Omental fat pad (tissue), 4 donors: ENCODE results near the gene ZP3. TPM values are rescaled to one million over a fixed set of nuclear protein-coding genes. Genes with fewer than 3 reads are reported as not detected.
"Not testable (repeated sequence)": the region's sequence is repeated elsewhere in the genome, so short reads cannot be mapped to it uniquely, and the experiment has no call there.

ENCODE experiments used
- ATAC-seq: fragments of 150-250 bp; one replicate; pipeline ENCODE4 v1.9.1; 2016; ENCODE audit warnings: mild to moderate bottlenecking, moderate library complexity; ENCODE audit not compliant: low FRiP score
- DNase-seq: peaks from one replicate; pipeline ENCODE4 v3.0.0-alpha.2; 2019; ENCODE audit warnings: low spot score
- total RNA-seq, 4 donors: library from RNA; depleted of rRNA; stranded (reverse); fragments of >200 nt; gene quantifications; one replicate each; pipeline ENCODE4 v1.1.0, GENCODE V29; 2016
- TF ChIP-seq, protein P1 (sequence below), 3 donors: fragments of 450-650 bp; IDR thresholded peaks; one replicate each; pipeline ENCODE4 v1.5.1; 2016 to 2017; ENCODE audit warnings: antibody characterized with exemption in 3 of 3, mild to moderate bottlenecking in 3 of 3, moderate library complexity in 2 of 3

The ZP3 gene
- total RNA-seq, 4 donors from 2014 or later: 0.48 to 2.6 (median 0.65) TPM; not detected in 1

DNA sequence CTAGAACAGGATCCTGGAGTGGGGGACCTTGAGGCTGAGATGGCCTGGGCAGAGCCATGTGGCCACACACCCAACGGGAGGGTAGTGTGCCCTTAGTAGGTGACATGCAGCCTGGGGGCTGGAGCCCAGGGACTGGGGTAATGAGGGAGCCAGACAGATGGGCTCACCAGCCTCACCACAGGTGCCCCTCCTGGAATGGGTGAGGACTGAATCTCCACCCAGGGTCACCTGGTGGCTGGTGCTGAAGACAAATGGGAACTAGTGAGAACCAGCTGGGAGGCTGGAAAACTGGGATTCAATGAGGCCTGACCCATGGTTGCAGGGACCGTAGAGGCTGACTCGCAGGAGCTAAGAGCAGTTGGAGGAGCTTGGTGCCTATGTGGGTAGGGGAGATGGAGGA lies 6.1 kb downstream of the ZP3 start:
- no peak for DNase-seq
- TF ChIP-seq, protein P1, sequence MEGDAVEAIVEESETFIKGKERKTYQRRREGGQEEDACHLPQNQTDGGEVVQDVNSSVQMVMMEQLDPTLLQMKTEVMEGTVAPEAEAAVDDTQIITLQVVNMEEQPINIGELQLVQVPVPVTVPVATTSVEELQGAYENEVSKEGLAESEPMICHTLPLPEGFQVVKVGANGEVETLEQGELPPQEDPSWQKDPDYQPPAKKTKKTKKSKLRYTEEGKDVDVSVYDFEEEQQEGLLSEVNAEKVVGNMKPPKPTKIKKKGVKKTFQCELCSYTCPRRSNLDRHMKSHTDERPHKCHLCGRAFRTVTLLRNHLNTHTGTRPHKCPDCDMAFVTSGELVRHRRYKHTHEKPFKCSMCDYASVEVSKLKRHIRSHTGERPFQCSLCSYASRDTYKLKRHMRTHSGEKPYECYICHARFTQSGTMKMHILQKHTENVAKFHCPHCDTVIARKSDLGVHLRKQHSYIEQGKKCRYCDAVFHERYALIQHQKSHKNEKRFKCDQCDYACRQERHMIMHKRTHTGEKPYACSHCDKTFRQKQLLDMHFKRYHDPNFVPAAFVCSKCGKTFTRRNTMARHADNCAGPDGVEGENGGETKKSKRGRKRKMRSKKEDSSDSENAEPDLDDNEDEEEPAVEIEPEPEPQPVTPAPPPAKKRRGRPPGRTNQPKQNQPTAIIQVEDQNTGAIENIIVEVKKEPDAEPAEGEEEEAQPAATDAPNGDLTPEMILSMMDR (IDR thresholded peaks at IDR 0.05): no peak

DNA sequence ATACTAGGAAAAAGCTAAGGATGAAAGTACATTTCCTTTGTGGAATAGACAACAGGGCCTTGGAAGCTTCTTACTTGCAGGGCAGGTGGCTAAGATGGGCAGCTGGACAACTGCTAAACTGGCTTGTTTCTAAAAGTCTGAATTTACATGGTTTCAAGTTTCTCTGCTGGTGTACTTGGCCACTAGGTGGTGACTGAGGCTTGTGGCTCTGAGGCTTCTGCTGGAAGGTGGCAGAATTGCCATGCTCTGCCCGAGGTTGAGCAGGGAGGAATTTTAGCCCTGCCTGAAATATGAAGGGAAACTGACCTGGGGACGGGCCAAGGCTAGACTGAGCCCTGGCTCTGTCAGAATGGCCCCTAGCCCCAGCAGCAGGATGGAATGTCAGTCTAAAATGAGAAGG lies 13.1 kb downstream of the ZP3 start:
- DNase-seq (peak; percentile 51), ATAC-seq (peak; percentile 78)

More for the DNA sequence above, 6.1 kb downstream of the ZP3 start:
- no peak for ATAC-seq

DNA sequence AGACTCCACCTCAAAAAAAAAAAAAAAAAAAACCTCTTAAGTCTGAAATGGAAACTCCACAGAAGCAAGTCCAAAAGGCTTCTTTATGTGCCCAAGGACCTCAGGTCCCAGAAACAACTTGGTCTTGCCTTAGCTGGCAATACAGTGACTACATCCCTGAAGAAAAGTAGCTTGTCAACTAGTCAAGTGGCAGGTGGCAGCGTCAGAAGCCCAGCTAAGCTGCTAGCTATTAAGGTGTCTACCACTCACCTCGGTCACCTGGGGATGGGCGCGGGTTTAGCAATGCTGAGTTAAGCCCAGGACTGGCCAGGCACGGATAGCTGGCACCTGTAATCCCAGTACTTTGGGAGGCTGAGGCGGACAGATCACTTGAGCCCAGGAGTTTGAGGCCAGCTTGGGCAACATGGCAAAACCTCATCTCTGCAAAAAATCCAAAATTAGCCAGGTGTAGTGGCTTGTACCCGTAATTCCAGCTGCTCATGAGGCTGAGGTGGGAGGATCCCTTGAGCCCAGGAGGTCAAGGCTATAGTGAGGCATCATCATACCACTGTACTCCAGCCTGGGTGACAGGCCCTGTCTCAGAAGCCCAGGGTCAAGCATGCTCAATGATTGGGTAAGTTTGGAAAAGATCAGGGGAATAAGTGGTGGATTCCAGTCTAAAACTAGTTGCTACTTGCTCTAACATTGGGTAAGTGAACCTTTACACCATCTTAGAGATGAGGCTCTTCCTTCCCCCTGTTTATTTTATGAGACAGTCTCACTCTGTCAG lies 14.6 kb downstream of the ZP3 start:
- ATAC-seq: peak; percentile 70
- DNase-seq: not testable (repeated sequence)

DNA sequence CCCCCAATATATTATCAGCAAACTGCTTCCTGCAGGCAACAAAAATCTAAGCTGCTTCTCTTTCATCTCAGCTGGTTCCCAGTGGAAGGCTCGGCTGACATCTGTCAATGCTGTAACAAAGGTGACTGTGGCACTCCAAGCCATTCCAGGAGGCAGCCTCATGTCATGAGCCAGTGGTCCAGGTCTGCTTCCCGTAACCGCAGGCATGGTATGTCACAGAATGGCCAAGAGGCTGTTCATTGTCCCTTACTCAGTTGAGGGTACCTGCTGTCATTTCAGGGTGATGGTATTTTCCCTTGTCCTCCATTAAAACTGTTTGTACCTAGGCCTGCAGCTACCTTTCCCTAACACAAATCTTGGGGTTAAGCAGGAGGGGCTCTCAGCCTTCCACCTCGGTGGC lies 15.7 kb downstream of the ZP3 start:
- not testable (repeated sequence) for DNase-seq, ATAC-seq

DNA sequence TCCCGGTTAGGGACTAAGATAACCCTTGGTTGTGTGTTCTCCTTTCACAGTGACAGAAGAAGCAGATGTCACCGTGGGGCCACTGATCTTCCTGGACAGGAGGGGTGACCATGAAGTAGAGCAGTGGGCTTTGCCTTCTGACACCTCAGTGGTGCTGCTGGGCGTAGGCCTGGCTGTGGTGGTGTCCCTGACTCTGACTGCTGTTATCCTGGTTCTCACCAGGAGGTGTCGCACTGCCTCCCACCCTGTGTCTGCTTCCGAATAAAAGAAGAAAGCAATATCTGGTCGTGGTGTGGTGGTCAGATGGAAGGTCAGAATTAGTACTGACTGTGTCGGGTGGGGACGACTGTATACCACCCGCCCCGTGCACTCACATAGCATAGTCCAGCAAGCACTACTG lies 17.0 kb downstream of the ZP3 start:
- DNase-seq, ATAC-seq: not testable (repeated sequence)

DNA sequence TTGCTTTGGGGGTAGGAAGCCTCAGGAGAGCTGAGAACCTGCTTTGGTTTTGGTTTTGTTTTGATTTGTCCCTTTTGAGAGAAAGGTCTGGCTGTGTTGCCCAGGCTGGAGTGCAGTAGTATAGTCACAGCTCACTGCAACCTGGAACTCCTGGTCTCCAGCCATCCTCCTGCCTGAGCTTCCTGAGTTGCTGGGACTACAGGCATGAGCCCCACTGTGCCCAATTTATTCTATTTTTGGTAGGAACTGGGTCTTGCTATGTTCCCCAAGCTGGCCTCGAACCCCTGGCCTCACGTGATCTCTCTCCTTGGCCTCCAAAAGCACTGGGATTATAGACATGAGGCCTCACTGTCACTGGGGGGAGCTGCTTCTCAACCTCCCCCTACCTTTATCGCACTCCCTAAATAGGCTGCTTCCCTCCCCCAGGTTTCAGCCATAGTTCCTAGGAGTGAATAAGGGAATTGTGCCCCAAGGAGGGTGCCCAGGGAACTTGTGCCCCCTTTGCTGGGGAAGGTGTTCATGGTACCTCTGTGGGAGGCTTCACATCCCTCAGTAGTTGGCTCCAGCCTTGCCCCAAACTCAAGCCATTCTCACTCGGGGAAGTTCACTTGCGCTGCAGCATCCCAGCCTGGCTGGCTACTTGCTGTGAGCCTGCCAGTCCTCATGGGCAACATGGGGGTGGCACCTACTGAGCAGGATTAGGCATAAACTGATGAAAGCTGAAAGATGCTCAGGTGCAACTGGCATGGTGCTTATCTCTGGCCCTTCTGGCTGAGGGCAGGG lies 18.1 kb downstream of the ZP3 start:
- ATAC-seq, DNase-seq: not testable (repeated sequence)

DNA sequence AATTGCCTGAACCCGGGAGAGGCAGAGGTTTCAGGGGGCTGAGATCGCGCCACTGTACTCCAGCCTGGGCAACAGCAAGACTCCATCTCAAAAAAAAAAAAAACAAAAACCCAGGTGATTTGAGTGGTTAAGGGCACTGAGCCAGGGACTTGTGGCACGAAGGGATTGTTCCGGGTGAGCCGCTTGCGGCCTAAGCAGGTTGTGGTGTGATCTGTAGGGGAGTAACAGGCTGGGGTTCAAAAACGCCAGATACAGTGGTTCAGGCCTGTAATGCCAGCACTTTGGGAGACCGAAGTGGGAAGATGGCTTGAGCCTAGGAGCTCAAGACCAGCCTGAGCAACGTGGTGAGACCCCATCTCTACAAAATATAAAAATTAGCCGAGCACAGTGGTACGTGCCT lies 19.1 kb downstream of the ZP3 start:
- not testable (repeated sequence) for ATAC-seq, DNase-seq

GRCh38 chr7:76445577-76446008 lies 20.8 kb downstream of the ZP3 start:
- DNase-seq: not testable (repeated sequence)
- ATAC-seq: peak; percentile 78

DNA sequence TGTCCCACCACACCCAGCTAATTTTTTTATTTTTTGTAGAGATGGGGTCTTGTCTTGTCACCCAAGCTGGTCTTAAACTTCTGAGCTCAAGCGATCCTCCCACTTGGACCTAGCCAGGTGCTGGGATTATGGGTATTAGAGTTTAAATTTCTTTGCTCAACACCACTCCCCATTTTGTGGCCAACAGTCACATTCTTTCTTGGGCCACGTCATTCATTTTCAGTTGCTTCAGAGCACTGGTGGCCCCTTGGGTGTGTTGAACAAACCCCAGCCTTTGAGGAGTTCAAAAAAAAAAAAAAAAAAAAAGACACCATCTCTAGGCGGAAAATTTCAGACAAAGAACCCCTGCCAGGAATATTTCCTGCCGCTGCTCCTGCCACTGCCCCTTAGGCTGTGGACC lies 32.3 kb downstream of the ZP3 start:
- DNase-seq, ATAC-seq: not testable (repeated sequence)

- not testable (repeated sequence) for DNase-seq, ATAC-seq
Measured at GRCh38 chr7:76458504-76458903, 33.8 kb downstream of the ZP3 start.

DNA sequence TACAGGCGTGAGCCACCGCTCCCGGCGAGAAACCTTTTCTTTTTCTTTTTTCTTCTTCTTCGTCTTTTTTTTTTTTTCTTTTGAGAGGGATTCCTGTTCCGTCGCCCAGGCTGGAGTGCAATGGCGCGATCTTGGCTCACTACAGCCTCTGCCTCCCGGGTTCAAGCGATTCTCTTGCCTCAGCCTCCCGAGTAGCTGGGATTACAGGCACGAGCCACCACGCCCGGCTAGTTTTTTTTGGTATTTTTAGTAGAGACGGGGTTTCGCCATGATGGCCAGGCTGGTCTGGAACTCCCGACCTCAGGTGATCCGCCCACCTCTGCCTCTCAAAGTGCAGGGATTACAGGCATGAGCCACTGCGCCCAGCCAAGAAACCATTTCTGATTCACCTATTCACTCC lies 36.0 kb downstream of the ZP3 start:
- DNase-seq, ATAC-seq: not testable (repeated sequence)

DNA sequence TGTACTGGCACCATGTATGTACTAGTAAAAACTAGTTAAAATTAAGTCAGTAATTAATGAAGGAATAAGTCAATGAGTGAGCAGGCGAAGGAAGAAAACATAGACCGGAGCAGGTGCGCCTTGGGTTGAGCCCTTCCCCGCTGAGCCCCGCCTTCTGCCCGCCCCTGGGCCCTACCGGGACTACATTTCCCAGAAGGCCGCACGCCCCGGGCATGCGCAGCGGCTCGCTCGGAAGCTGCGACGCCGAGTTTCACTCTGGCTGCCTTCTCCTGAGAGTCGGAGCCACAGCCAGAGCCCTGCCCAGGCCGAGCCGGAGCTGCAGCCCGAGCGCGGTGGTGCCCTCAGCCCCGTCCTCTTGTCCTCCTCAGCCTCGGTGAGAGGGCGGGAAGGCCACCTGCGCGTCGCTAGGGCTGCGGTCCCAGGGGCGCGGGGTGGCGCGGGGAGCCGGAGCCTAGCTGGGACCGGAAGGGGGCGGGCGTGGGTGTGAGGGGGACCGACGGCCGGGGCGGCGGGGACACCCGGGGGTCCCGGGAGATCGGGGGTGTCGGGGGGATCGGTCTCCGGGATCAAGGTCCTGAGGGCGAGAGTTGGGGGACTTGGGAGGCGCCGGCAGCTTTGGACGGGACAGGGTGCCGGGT lies 36.8 kb downstream of the ZP3 start, which contains the start of gene DTX2:
TSS of gene DTX2 (plus strand) at position 246 of the 638 bp plus-strand sequence. CDS start 18,801 bp downstream, outside the sequence.
- not testable (repeated sequence) for DNase-seq
- ATAC-seq: peak; percentile 89

DNA sequence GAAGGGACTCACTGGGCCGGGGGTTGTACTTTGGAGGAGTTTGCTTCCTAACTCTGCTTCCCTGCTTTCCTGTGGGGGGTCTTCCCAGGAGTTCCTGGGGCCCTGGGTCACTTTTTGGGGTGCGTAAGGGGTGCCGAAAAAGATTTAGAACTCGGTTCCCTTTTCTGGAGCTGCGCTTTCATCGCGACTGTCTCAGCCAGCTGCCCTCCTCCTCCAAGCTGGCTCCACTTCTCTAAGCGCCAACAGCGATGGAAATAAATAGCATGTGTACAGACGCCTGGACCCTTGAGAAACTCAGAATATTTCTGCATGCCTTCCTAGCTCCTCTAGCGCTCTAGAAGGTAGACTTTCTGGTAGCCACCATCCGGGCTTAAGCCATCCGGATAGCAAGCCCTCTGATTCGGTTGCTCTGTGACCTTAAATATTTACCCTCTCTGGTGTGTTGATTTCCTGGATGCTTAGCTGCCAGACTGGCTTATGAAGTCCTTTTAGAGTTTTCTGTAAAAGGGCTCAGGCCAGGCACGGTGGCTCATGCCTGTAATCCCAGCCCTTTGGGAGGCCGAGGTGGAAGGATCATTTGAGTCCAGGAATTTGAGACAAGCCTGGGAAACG lies 37.6 kb downstream of the ZP3 start:
- ATAC-seq: peak; percentile 10
- DNase-seq: not testable (repeated sequence)

DNA sequence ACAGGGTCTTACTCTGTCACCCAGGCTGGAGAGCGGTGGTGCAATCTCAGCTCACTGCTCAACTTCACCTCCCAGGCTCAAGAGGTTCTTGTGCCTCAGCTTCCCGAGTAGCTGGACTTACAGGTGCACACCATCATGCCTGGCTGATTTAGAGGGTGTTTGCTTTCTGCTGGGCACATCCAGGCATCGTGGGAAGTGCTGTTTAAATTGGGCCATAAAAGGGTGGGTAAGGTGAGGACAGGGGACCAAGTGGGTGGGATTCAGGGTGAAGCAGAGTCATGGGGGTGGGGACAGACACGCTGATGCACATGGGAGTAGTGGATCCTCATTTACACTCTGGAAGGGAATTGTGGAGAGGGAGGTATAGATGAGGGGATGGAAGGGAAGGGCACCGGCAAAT lies 40.2 kb downstream of the ZP3 start:
- DNase-seq, ATAC-seq: not testable (repeated sequence)

- DNase-seq: not testable (repeated sequence)
- peak; percentile 59 for ATAC-seq
Measured at GRCh38 chr7:76465950-76466349, 41.2 kb downstream of the ZP3 start.

GRCh38 chr7:76467743-76468404 lies 43.1 kb downstream of the ZP3 start:
- DNase-seq: not testable (repeated sequence)
- peak; percentile 92 for ATAC-seq

DNA sequence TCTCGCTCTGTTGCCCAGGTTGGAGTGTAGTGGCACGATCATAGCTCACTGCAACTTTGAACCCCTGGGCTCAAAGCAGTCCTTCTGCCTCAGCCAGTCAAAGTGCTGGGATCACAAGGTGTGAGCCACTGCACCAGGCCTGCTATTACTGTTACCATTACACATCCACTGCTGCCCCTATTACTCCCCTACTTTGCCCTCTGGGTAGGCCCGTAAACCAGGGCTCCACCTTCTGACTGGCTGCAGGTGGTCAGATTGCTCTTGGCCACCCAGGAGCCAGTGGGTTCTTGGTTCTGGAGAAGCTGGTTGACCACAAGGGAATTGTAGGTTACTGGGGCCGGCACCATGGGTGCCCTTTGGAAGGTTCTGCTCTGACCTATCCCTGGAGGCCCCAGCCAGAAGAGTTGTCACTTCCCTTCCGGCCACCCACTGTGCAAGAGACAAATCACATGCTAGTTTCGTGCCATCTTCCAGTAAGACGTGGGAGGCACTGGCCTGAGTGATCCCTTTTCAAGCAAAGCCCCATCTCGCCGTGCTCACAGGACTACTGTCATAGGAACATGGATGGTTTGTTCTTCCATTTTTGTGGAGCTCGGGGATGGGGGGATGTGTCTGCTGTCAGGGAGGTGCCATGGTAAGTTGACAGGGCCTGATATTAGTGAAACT lies 46.9 kb downstream of the ZP3 start:
- DNase-seq, ATAC-seq: not testable (repeated sequence)
